ENCODE results near the gene ATF2. TPM values are rescaled to one million over a fixed set of nuclear protein-coding genes. Genes with fewer than 3 reads are reported as not detected.

ATF2 gene
- total and polyA plus RNA-seq, 2 of the 13 experiments (the other 11 are each of a cell fraction or from before 2014, with no cell fraction given), result 91.6 to 95.1 TPM

DNA sequence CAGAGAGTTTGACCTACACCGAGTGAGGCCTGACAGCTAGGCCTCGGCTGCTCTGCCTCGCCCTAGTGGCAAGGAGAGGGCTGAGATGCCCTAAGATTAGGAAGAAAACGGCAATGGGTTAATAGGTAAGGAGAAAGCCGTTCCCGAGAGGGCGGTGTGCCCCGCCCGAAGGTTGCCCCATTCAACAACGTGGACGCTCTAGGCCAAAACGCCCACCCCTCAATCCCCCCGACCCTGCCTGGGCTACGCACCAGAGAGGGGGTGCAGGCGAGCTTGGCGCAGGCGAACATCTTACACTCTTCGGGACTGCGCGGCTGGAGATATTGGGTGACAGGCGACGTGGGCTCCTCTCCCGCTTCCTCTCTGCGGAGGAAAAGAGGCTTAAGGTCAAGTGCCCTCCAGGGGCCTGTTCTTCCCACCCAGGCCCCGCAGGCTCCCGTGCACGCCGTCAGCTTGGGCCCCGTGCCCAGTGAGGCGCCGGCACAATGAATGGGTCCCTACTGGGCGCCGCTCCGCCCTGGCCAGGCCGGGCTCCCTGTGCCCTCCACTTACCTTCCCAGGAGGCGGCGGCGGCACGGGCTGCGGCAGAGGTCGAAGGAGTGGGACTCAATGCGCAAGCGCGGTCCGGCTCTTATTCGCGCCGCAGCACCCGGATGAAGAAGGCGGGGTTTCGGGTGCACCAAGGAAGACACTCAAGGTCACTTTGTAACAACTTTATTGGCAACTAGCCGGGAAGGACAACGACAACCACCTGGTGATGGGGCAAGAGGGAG, 13.3 kb upstream of the ATF2 start, which contains the start of gene ATP5MC3:
Gene ATP5MC3 (minus strand): TSS at position 607 of the 773 bp plus-strand sequence. CDS start 317 bp downstream, at position 290.
- POLR2A ChIA-PET, result interaction anchor here (1.6 to 2.7 kb wide), 3 partner anchors 13 to 118 kb away, joined by 3 to 15 read pairs (median 3); partner anchors contain the start of gene ATF2
- Histone ChIP-seq H3K4me3 (replicated peaks in 1 of 3; ENCODE audit: insufficient read depth in 1 of 3, low read depth in 2 of 3, low read length in 3 of 3) (peak within 1 kb of the TSS; percentile 74 to 97 (median 82)), H3K27ac (ENCODE audit: extremely low read length, insufficient read depth, low read length) (peak within 1 kb of the TSS; percentile 88), H4K20me1 (ENCODE audit: insufficient read depth, low read length) (peaks cover 26% of the 10 kb centered on the region), H3K9ac (ENCODE audit: insufficient read depth, low read depth, low read length) (peak within 1 kb of the TSS; percentile 98), H3K4me1 (ENCODE audit: insufficient read depth, low read length) (peaks cover 32% of the 10 kb centered on the region), H3K27me3 (ENCODE audit: control insufficient read depth in 1 of 2, insufficient read depth in 2 of 2, low read length in 2 of 2) (no peaks in the 10 kb centered on the region; a peak in 2 of 5 replicates), H3K9me3 (ENCODE audit: low read length) (no peaks in the 10 kb centered on the region), H3K36me3 (replicated peaks in 1 of 2; ENCODE audit: control insufficient read depth in 1 of 2, insufficient read depth in 2 of 2, low read length in 2 of 2) (peaks cover 2 to 36% of the 10 kb centered on the region in 2 experiments; a peak in 4 of 5 replicates), H2AFZ (ENCODE audit: low read length) (peak within 1 kb of the TSS; percentile 99), H3K79me2 (ENCODE audit: insufficient read depth, low read length) (peaks cover 37% of the 10 kb centered on the region), H3K4me2 (ENCODE audit: low read depth, low read length) (peak within 1 kb of the TSS; percentile 83)
- peak; percentile 96 for DNase-seq (ENCODE audit: low spot score)
- ATAC-seq, result peak; percentile 95
- intact Hi-C loops (cut with micrococcal nuclease; ENCODE audit: unreplicated experiment), result loop anchor here (1.0 to 2.0 kb wide), 2 partner anchors 13 to 150 kb away; partner anchors contain the start of gene ATF2
- FAIRE-seq, result peak; percentile 83
- in situ Hi-C loops (cut with HindIII; ENCODE audit: extremely low pct_ligation_motif_present, low pct_unique_long_range_greater_than_20kb), result loop anchor here (10.0 kb wide), 1 partner anchor 146 kb away; no protein-coding TSS in a partner anchor
- CTCF ChIA-PET (ENCODE audit: low intra/inter-chr PET ratio, low total read pairs), result no interaction called here
- BruUV-seq (replicated peaks), result TSS peak; percentile 82
- under 1% methylated on average over 40 of the region's 53 CpGs for WGBS (ENCODE audit: low lambda C conversion rate)
- TF ChIP-seq ZNF34 (CRISPR knock-in tag; IDR thresholded peaks at IDR 0.05; ENCODE audit: borderline replicate concordance) (no peak; the same call in 1 of the 2 replicates), ZNF777 (CRISPR knock-in tag; IDR thresholded peaks at IDR 0.05) (peak; percentile 40), NFE2L1 (CRISPR knock-in tag; IDR thresholded peaks at IDR 0.05; ENCODE audit: borderline replicate concordance) (no peak; the same call in 1 of the 2 replicates), HES4 (CRISPR knock-in tag; IDR thresholded peaks at IDR 0.05; ENCODE audit: borderline replicate concordance) (no peak), ZNF607 (CRISPR knock-in tag; IDR thresholded peaks at IDR 0.05; ENCODE audit: borderline replicate concordance) (peak; percentile 75), ZNF3 (CRISPR knock-in tag; IDR thresholded peaks at IDR 0.05) (no peak), SRF (IDR thresholded peaks at IDR 0.05; ENCODE audit: low read depth, low read length) (0 out of 2 replicates have a peak, but pooled peaks have one; percentile 41), KLF11 (CRISPR knock-in tag; IDR thresholded peaks at IDR 0.05) (peak; percentile 94), ZKSCAN1 (IDR thresholded peaks at IDR 0.05; ENCODE audit: low read length) (peak; percentile 91), ZNF33A (CRISPR knock-in tag; IDR thresholded peaks at IDR 0.05; ENCODE audit: borderline replicate concordance) (no peak), TRIM24 (CRISPR knock-in tag; IDR thresholded peaks at IDR 0.05) (no peak), ZKSCAN5 (CRISPR knock-in tag; IDR thresholded peaks at IDR 0.05) (no peak), MXI1 (IDR thresholded peaks at IDR 0.05; ENCODE audit: borderline replicate concordance, low read depth, low read length) (peak; percentile 58; the same call in 2 of the 3 replicates), ZNF383 (CRISPR knock-in tag; IDR thresholded peaks at IDR 0.05; ENCODE audit: borderline replicate concordance) (no peak), GATA4 (IDR thresholded peaks at IDR 0.05; ENCODE audit: borderline replicate concordance, low read depth) (peak; percentile 56; the same call in 1 of the 2 replicates), CREB1 (IDR thresholded peaks at IDR 0.05) (peak; percentile 52; the same call in 1 of the 2 replicates), CREB1 (CRISPR knock-in tag; IDR thresholded peaks at IDR 0.05) (peak; percentile 76), MIXL1 (CRISPR knock-in tag; IDR thresholded peaks at IDR 0.05) (peak; percentile 90), ZNF557 (CRISPR knock-in tag; IDR thresholded peaks at IDR 0.05) (peak; percentile 79; the same call in 1 of the 2 replicates)
- TF ChIP-seq, protein P1, sequence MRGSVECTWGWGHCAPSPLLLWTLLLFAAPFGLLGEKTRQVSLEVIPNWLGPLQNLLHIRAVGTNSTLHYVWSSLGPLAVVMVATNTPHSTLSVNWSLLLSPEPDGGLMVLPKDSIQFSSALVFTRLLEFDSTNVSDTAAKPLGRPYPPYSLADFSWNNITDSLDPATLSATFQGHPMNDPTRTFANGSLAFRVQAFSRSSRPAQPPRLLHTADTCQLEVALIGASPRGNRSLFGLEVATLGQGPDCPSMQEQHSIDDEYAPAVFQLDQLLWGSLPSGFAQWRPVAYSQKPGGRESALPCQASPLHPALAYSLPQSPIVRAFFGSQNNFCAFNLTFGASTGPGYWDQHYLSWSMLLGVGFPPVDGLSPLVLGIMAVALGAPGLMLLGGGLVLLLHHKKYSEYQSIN (CRISPR knock-in tag; IDR thresholded peaks at IDR 0.05; ENCODE audit: borderline replicate concordance), result no peak
- TF ChIP-seq, protein P2, sequence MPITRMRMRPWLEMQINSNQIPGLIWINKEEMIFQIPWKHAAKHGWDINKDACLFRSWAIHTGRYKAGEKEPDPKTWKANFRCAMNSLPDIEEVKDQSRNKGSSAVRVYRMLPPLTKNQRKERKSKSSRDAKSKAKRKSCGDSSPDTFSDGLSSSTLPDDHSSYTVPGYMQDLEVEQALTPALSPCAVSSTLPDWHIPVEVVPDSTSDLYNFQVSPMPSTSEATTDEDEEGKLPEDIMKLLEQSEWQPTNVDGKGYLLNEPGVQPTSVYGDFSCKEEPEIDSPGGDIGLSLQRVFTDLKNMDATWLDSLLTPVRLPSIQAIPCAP (CRISPR knock-in tag; IDR thresholded peaks at IDR 0.05; ENCODE audit: low read depth), result no peak; the same call in 1 of the 2 replicates
- TF ChIP-seq, protein P3, sequence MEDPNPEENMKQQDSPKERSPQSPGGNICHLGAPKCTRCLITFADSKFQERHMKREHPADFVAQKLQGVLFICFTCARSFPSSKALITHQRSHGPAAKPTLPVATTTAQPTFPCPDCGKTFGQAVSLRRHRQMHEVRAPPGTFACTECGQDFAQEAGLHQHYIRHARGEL (CRISPR knock-in tag; IDR thresholded peaks at IDR 0.05), result peak; percentile 85; the same call in 1 of the 2 replicates

Data from HepG2 (cell line).